Esophagus muscularis mucosa (tissue), 4 donors: Measurements from ENCODE around the gene SHISA4. TPM values are rescaled to one million over a fixed set of nuclear protein-coding genes. Genes with fewer than 3 reads are reported as not detected.

ENCODE experiments used
- DNase-seq: peaks from one replicate; pipeline ENCODE4 v3.0.0-alpha.2; 2017; ENCODE audit errors: extremely low spot score
- H3K27ac ChIP-seq, 4 donors: fragments of 200-600 bp; sonication (generic); replicated peaks in 1 of 4; 1 replicate in 3 of 4; 2 replicates in 1 of 4; pipeline ENCODE4 v1.5.1; 2016 to 2019; ENCODE audit warnings: mild to moderate bottlenecking in 1 of 4
- H3K27me3 ChIP-seq, 4 donors: fragments of 200-600 bp; sonication (generic); one replicate each; pipeline versions ENCODE4 v1.5.1 to v1.6.0; 2016 to 2019
- H3K36me3 ChIP-seq, 4 donors: fragments of 200-600 bp; sonication (generic); one replicate each; pipeline ENCODE4 v1.5.1; 2016 to 2019
- H3K4me1 ChIP-seq, 4 donors: fragments of 200-600 bp; sonication (generic); one replicate each; pipeline ENCODE4 v1.5.1; 2016 to 2019
- H3K4me3 ChIP-seq, 4 donors: fragments of 200-600 bp; sonication (generic); 1 replicate in 2 of 4; 2 replicates in 2 of 4; pipeline ENCODE4 v1.5.1; 2016 to 2019; ENCODE audit warnings: mild to moderate bottlenecking in 4 of 4, moderate library complexity in 1 of 4
- H3K9me3 ChIP-seq, 4 donors: fragments of 200-600 bp; sonication (generic); 1 replicate in 3 of 4; 2 replicates in 1 of 4; pipeline ENCODE4 v1.5.1; 2016 to 2019
- CTCF ChIP-seq, 3 experiments: fragments of 200-600 bp in 2 of 3; fragments of 450-650 bp in 1 of 3; sonication (generic) in 2 of 3; IDR thresholded peaks; one replicate each; pipeline ENCODE4 v1.5.1; 2017 to 2019; ENCODE audit warnings: antibody characterized with exemption in 3 of 3, mild to moderate bottlenecking in 2 of 3, moderate library complexity in 1 of 3
- EP300 ChIP-seq: sonication (generic); formaldehyde crosslinking; IDR thresholded peaks from one replicate; pipeline ENCODE4 v1.6.1; 2017; ENCODE audit warnings: antibody characterized with exemption
- POLR2A ChIP-seq: fragments of 450-650 bp; IDR thresholded peaks from one replicate; pipeline ENCODE4 v1.6.1; 2017; ENCODE audit warnings: antibody characterized with exemption, moderate library complexity, mild to moderate bottlenecking, low read depth
- POLR2AphosphoS5 ChIP-seq, 2 donors: sonication (generic); formaldehyde crosslinking; IDR thresholded peaks; one replicate each; pipeline ENCODE4 v1.6.1; 2017; ENCODE audit warnings: antibody characterized with exemption in 2 of 2
- WGBS: methylation state at CpG from one replicate; pipeline ENCODE4 v1.1.5; 2018; 5-methylcytosine and 5-hydroxymethylcytosine counted together
- intact Hi-C: fragments of 100-400 bp; cut with DNase I; formaldehyde crosslinking; loops from one replicate; pipeline ENCODE4 v1.15.1; 2023
- total RNA-seq, 4 donors: library from RNA; depleted of rRNA; stranded (reverse); fragments of >200 nt; gene quantifications; one replicate each; pipeline versions ENCODE4 v1.1.0 to v1.2.1, GENCODE V29; 2016

SHISA4 gene
- total RNA-seq, 4 donors from 2014 or later, result 20.3 to 31.0 (median 28.5) TPM

- no peak overlapping the region for H3K4me3 ChIP-seq
- H3K9me3 ChIP-seq, result no peaks in the 10 kb centered on the region
- H3K4me1 ChIP-seq, result peaks cover 34 to 50% (median 42%) of the 10 kb centered on the region in 4 donors
- TF ChIP-seq EP300 (no peak), POLR2AphosphoS5 (IDR thresholded peaks at IDR 0.05) (peak in 1 of 2 donors; percentile 10), POLR2A (no peak)
- DNase-seq, result no peak
- H3K27ac ChIP-seq, result no peak overlapping the region
- intact Hi-C loops, result no loop called here
- peaks cover 0 to 8% (median 2%) of the 10 kb centered on the region in 4 donors for H3K36me3 ChIP-seq
- 64% methylated on average over 6 of the region's 6 CpGs for WGBS
- no peaks in the 10 kb centered on the region for H3K27me3 ChIP-seq
These were observed 7.6 kb upstream of the SHISA4 start for GRCh38 chr1:201880928-201881571.

DNA sequence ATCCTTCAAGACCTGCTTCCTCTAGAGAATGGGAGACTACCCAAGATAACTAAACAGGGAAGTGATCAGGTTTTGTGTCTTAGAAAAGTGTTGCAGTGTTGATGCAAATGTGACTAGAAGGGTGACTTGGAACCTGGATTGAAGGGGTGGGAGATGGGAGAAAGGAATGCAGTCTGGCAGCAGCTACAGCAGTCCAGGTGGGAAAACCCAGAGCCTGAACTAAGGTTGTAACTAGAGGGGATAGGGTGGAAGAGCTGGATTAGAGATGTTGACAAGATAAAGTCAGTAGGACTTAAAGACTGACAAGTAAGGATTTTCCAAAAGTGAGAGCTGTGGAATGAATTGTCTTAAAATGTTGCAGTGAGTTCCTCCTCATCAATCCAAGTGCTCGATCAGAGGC is 7.1 kb upstream of the SHISA4 start:
- 60% methylated on average over 1 of the region's 1 CpG for WGBS
- Histone ChIP-seq H3K27ac (no peak overlapping the region), H3K4me3 (no peak overlapping the region), H3K27me3 (no peaks in the 10 kb centered on the region), H3K9me3 (no peaks in the 10 kb centered on the region), H3K36me3 (peaks cover 0 to 3% (median 0%) of the 10 kb centered on the region in 4 donors), H3K4me1 (peaks cover 34 to 47% (median 43%) of the 10 kb centered on the region in 4 donors)
- intact Hi-C loops, result no loop called here
- no peak for DNase-seq
- TF ChIP-seq EP300 (no peak), POLR2AphosphoS5 (IDR thresholded peaks at IDR 0.05) (no peak), CTCF (IDR thresholded peaks at IDR 0.05) (no peak), POLR2A (no peak)

DNA sequence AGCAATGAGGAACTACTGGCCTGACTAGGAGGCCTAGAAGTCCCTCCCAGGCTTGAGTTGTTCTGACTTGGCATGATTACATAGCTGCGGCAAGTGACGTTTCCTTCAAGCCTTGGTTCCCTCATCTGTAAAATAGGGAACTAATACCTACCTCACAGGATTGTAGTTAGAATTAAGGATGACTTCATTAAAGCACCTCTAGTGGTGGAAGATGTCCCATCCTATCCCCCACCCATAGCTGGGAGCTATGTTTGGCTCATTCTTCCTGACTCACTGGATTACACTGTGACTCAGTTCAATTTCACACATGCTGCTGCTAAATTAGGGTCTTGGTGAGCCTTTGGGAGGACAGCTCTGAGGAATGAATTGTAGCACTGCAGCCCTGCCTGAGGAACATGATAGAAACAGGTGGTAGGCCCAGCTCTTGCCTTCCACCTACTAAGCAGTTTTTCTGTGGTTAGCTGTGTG is 6.0 kb upstream of the SHISA4 start:
- Histone ChIP-seq H3K4me1 (peaks cover 38 to 50% (median 44%) of the 10 kb centered on the region in 4 donors), H3K9me3 (no peaks in the 10 kb centered on the region), H3K27me3 (no peaks in the 10 kb centered on the region), H3K36me3 (no peaks in the 10 kb centered on the region), H3K27ac (peak overlapping the region in 1 of 4 donors; percentile 63), H3K4me3 (no peak overlapping the region)
- no peak for DNase-seq
- TF ChIP-seq POLR2AphosphoS5 (IDR thresholded peaks at IDR 0.05), result no peak
- TF ChIP-seq POLR2A, result no peak
- no peak for TF ChIP-seq CTCF (IDR thresholded peaks at IDR 0.05)
- TF ChIP-seq EP300, result no peak
- 77% methylated on average over 2 of the region's 2 CpGs for WGBS
- intact Hi-C loops, result no loop called here

DNA sequence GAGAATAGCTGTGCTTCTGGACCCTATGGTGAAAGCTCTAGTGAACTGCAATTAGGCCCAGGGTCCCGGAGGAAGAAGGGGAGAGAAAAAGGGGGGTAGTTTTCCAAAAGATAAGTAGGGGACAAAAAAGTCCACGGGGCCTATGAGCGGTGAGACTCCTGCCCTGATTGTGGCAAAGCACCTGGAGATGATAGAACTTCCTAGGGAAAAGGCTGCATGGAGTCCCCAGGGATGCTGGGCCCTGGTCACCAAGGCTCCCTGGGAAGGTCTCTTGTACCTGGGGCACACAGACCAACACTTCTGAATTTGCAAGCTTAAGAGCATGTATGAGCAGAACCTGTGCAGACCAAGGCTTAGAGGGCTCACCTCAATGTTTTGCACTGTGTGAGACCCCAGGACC is 5.4 kb upstream of the SHISA4 start:
- TF ChIP-seq POLR2A (no peak), EP300 (no peak), POLR2AphosphoS5 (IDR thresholded peaks at IDR 0.05) (no peak), CTCF (IDR thresholded peaks at IDR 0.05) (no peak)
- WGBS, result 77% methylated on average over 3 of the region's 3 CpGs
- H3K4me3 ChIP-seq, result no peak overlapping the region
- DNase-seq, result no peak
- no peaks in the 10 kb centered on the region for H3K9me3 ChIP-seq
- H3K36me3 ChIP-seq, result no peaks in the 10 kb centered on the region
- peaks cover 43 to 52% (median 45%) of the 10 kb centered on the region in 4 donors for H3K4me1 ChIP-seq
- no peaks in the 10 kb centered on the region for H3K27me3 ChIP-seq
- H3K27ac ChIP-seq, result peak overlapping the region; percentile 14 to 63 (median 38)
- intact Hi-C loops, result no loop called here

DNA sequence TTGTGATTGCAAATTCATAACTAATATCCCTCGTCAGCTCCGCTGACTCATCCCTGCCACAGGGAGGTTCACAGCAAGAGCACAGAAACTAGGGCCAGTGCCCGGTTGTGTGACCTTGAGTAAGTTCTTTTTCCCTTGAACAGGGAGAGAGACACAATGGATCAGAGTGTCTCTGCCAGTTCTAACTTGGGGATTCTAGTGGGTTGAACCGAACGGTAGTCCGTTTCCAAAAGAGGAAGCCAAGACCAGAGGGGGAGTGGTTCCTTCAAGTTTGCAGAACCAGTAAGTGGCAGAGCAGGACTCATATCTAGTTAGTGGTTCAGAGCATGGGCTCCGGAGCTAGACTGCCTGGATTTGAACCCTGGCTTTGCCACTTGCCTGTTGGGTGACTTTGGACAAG is 4.9 kb upstream of the SHISA4 start:
- Histone ChIP-seq H3K36me3 (no peaks in the 10 kb centered on the region), H3K27ac (peak overlapping the region; percentile 14 to 63 (median 38)), H3K27me3 (no peaks in the 10 kb centered on the region), H3K9me3 (no peaks in the 10 kb centered on the region), H3K4me3 (no peak overlapping the region), H3K4me1 (peaks cover 44 to 50% (median 47%) of the 10 kb centered on the region in 4 donors)
- DNase-seq, result no peak
- 26% methylated on average over 7 of the region's 7 CpGs for WGBS
- intact Hi-C loops, result no loop called here
- TF ChIP-seq POLR2AphosphoS5 (IDR thresholded peaks at IDR 0.05), result peak in 1 of 2 donors; percentile 40
- no peak for TF ChIP-seq EP300
